Upper lobe of left lung (tissue), 4 donors: ENCODE results near the gene ZNF416.

ENCODE experiments used
- CTCF ChIP-seq, 6 experiments: fragments of 450-650 bp in 4 of 6; fragments of 200-600 bp in 2 of 6; sonication (generic) in 2 of 6; IDR thresholded peaks; one replicate each; pipeline ENCODE4 v1.5.1; 2016 to 2019; ENCODE audit warnings: antibody characterized with exemption in 6 of 6
- EP300 ChIP-seq, 4 donors: sonication (generic); formaldehyde crosslinking; IDR thresholded peaks; one replicate each; pipeline ENCODE4 v1.5.1; 2017; ENCODE audit warnings: antibody characterized with exemption in 4 of 4, control low read depth in 2 of 4
- POLR2A ChIP-seq, 4 donors: fragments of 450-650 bp; IDR thresholded peaks; one replicate each; pipeline ENCODE4 v1.5.1; 2016 to 2017; ENCODE audit warnings: antibody characterized with exemption in 4 of 4, mild to moderate bottlenecking in 2 of 4
- POLR2AphosphoS5 ChIP-seq, 2 donors: sonication (generic); formaldehyde crosslinking; IDR thresholded peaks; one replicate each; pipeline ENCODE4 v1.5.1; 2017; ENCODE audit warnings: antibody characterized with exemption in 2 of 2

GRCh38 chr19:57572415-57572947 is 6.2 kb downstream of the ZNF416 start:
- no peak for TF ChIP-seq EP300 (IDR thresholded peaks at IDR 0.05)
- TF ChIP-seq CTCF (IDR thresholded peaks at IDR 0.05): no peak
- no peak for TF ChIP-seq POLR2A (IDR thresholded peaks at IDR 0.05)
- TF ChIP-seq POLR2AphosphoS5 (IDR thresholded peaks at IDR 0.05): no peak
